GM12878 (cell line): Measurements from ENCODE around the gene GALNT18. TPM values are rescaled to one million over a fixed set of nuclear protein-coding genes. Genes with fewer than 3 reads are reported as not detected.

Experiments used
- ATAC-seq: fragments of 200-7000 bp; cut with Tn5 transposase; 3 replicates; pipeline ENCODE4 v1.9.1; 2020; ENCODE audit warnings: mild to moderate bottlenecking, moderate library complexity
- BruUV-seq: library from RNA; stranded (reverse); fragments of 400-500 nt; replicated peaks from 2 replicates; lab custom pipeline; 2021; lab: Mats Ljungman, UMichigan
- CTCF ChIA-PET: fragments of 300-600 bp; sonication (Branson Sonifier 250); formaldehyde crosslinking; extraction: SDS; loops from one replicate; lab custom pipeline; 2021; ENCODE audit warnings: inconsistent platforms; lab: Yijun Ruan, JAX
- POLR2A ChIA-PET: fragments of 350-600 bp; formaldehyde crosslinking; extraction: SDS; loops from one replicate; lab custom pipeline; 2021; ENCODE audit warnings: inconsistent platforms; lab: Charles Lee
- RAD21 ChIA-PET: fragments of 300-600 bp; sonication (Branson Sonifier 250); formaldehyde crosslinking; loops from one replicate; lab custom pipeline; 2023; ENCODE audit warnings: antibody characterized with exemption; ENCODE audit not compliant: unreplicated experiment; lab: Charles Lee
- SMC1A ChIA-PET: fragments of 300-600 bp; sonication (Branson Sonifier 250); formaldehyde crosslinking; loops from one replicate; lab custom pipeline; 2023; ENCODE audit not compliant: unreplicated experiment, uncharacterized antibody; lab: Charles Lee
- DNase-seq: peaks from one replicate; pipeline ENCODE4 v3.0.0-alpha.2; 2011; ENCODE audit warnings: low read depth, low spot score
- FAIRE-seq: peaks from 3 replicates; lab custom pipeline; 2011; peaks lifted over from hg19 to GRCh38; lab: Jason Lieb, UNC
- H2AFZ ChIP-seq: 2 replicates; pipeline ENCODE4 v1.6.0; 2011; ENCODE audit warnings: low read depth, low read length, control low read depth; ENCODE audit not compliant: control insufficient read depth
- H3K27ac ChIP-seq: 2 replicates; pipeline ENCODE4 v1.5.1; 2011; ENCODE audit warnings: control low read depth; ENCODE audit not compliant: control insufficient read depth, insufficient read depth
- H3K27me3 ChIP-seq, 2 experiments: replicated peaks in 1 of 2; 2 replicates each; pipeline versions ENCODE4 v1.6.0 to v1.6.1; 2011; ENCODE audit warnings: low read length in 1 of 2; ENCODE audit not compliant: control insufficient read depth in 2 of 2, insufficient read depth in 2 of 2
- H3K36me3 ChIP-seq, 2 experiments: 2 replicates each; pipeline ENCODE4 v1.5.1; 2011; ENCODE audit warnings: low read length in 1 of 2; ENCODE audit not compliant: control insufficient read depth in 2 of 2, insufficient read depth in 2 of 2
- H3K4me1 ChIP-seq: 2 replicates; pipeline ENCODE4 v1.6.1; 2011; ENCODE audit warnings: mild to moderate bottlenecking, low read length, moderate library complexity, mixed read lengths; ENCODE audit not compliant: control insufficient read depth, insufficient read depth
- H3K4me2 ChIP-seq: 2 replicates; pipeline ENCODE4 v1.6.0; 2011; ENCODE audit warnings: control low read depth; ENCODE audit not compliant: control insufficient read depth, insufficient read depth
- H3K4me3 ChIP-seq: fragments of 200-600 bp; sonication (generic); 2 replicates; pipeline ENCODE4 v1.5.1; 2016
- H3K79me2 ChIP-seq: 2 replicates; pipeline ENCODE4 v1.6.0; 2011; ENCODE audit warnings: low read length; ENCODE audit not compliant: control insufficient read depth, insufficient read depth
- H3K9ac ChIP-seq: 2 replicates; pipeline ENCODE4 v1.8.0; 2011; ENCODE audit warnings: low read length, control low read depth, mixed read lengths; ENCODE audit not compliant: control insufficient read depth, insufficient read depth
- H3K9me3 ChIP-seq: replicated peaks from 3 replicates; pipeline ENCODE4 v1.5.1; 2011; ENCODE audit warnings: mild to moderate bottlenecking, low read length; ENCODE audit not compliant: control insufficient read depth, insufficient read depth
- H4K20me1 ChIP-seq: 2 replicates; pipeline ENCODE4 v1.6.0; 2011; ENCODE audit not compliant: control insufficient read depth, insufficient read depth
- ATF3 ChIP-seq: IDR thresholded peaks from 2 replicates; pipeline ENCODE4 v1.6.1; 2011; ENCODE audit warnings: low read depth, mild to moderate bottlenecking, low read length, moderate library complexity, borderline replicate concordance; ENCODE audit errors: extremely low read depth
- BHLHE40 ChIP-seq, 2 experiments: fragments of 450-650 bp in 1 of 2; IDR thresholded peaks; 2 replicates each; pipeline ENCODE4 v1.6.1; 2011 to 2017; ENCODE audit warnings: low read depth in 2 of 2, borderline replicate concordance in 1 of 2, improper control_type of control experiment in 1 of 2, low read length in 1 of 2, mild to moderate bottlenecking in 1 of 2
- CBFB ChIP-seq: IDR thresholded peaks from 2 replicates; pipeline ENCODE4 v1.6.1; 2016; ENCODE audit warnings: antibody characterized with exemption, low read depth
- EZH2 ChIP-seq: IDR thresholded peaks from 2 replicates; pipeline ENCODE4 v1.6.1; 2012; ENCODE audit warnings: low read depth, mild to moderate bottlenecking, control low read depth, inconsistent platforms, low read length, borderline replicate concordance; ENCODE audit not compliant: control insufficient read depth
- KLF5 ChIP-seq: fragments of 450-650 bp; IDR thresholded peaks from 2 replicates; pipeline ENCODE4 v1.6.1; 2014; ENCODE audit warnings: mild to moderate bottlenecking; ENCODE audit not compliant: partially characterized antibody
- LARP7 ChIP-seq: fragments of 450-650 bp; IDR thresholded peaks from 2 replicates; pipeline ENCODE4 v1.6.1; 2017; ENCODE audit warnings: mild to moderate bottlenecking
- NFIC ChIP-seq: IDR thresholded peaks from 2 replicates; pipeline ENCODE4 v1.6.1; 2012; ENCODE audit warnings: low read depth, mild to moderate bottlenecking, inconsistent platforms, low read length, moderate library complexity
- NFYB ChIP-seq: IDR thresholded peaks from 2 replicates; pipeline ENCODE4 v1.6.1; 2011; ENCODE audit warnings: low read depth, mild to moderate bottlenecking, low read length, improper control_type of control experiment, moderate library complexity; ENCODE audit not compliant: insufficient read depth
- PAX8 ChIP-seq: fragments of 450-650 bp; IDR thresholded peaks from 2 replicates; pipeline ENCODE4 v1.6.1; 2017; ENCODE audit warnings: mild to moderate bottlenecking, moderate library complexity
- SMARCA5 ChIP-seq: fragments of 450-650 bp; IDR thresholded peaks from 2 replicates; pipeline ENCODE4 v1.6.1; 2017; ENCODE audit warnings: mild to moderate bottlenecking
- SP1 ChIP-seq: IDR thresholded peaks from one replicate; pipeline ENCODE4 v1.6.1; 2011; ENCODE audit warnings: low read depth, low read length
- ZNF384 ChIP-seq: IDR thresholded peaks from 2 replicates; pipeline ENCODE4 v1.6.1; 2012; ENCODE audit warnings: low read depth, mild to moderate bottlenecking, low read length, improper control_type of control experiment, borderline replicate concordance
- WGBS: methylation state at CpG from one replicate; pipeline ENCODE4 v1.1.6; 2016; ENCODE audit warnings: low lambda C conversion rate; ENCODE audit not compliant: insufficient replicate concordance, insufficient coverage; ENCODE audit errors: missing lambda C conversion rate; 5-methylcytosine and 5-hydroxymethylcytosine counted together
- in situ Hi-C: fragments of 300-500 bp; cut with MboI; formaldehyde crosslinking; loops from 9 replicates; pipeline ENCODE4 v1.14.3; 2018; ENCODE audit warnings: mixed read lengths
- intact Hi-C: fragments of 100-400 bp; cut with micrococcal nuclease; formaldehyde crosslinking; loops from one replicate; pipeline ENCODE4 v1.14.2; 2022; ENCODE audit not compliant: unreplicated experiment
- polyA plus RNA-seq, 11 experiments: library from polyadenylated mRNA; depleted of rRNA in 4 of 11; unstranded in 6 of 11; stranded (reverse) in 5 of 11; fragments of >200 nt; fragmentation: Nextera tagmentation in 4 of 11; fragmentation: Illumina TruSeq in 1 of 11; extraction: Ambion mirVana in 4 of 11; extraction: Trizol in 1 of 11; gene quantifications; 1 replicate in 1 of 11; 2 replicates in 10 of 11; pipeline versions ENCODE4 v1.2.1 to v1.2.3, GENCODE V29; 2011 to 2016; ENCODE audit warnings: inconsistent platforms in 2 of 11, missing spikeins in 2 of 11, low read depth in 1 of 11
- total RNA-seq, 4 experiments: library from RNA; depleted of rRNA in 3 of 4; stranded (reverse); fragments of >200 nt in 3 of 4; fragmentation: Illumina TruSeq in 1 of 4; extraction: Trizol in 1 of 4; gene quantifications; 2 replicates each; pipeline versions ENCODE4 v1.2.1 to v1.2.3, GENCODE V29; 2013 to 2021
- TF ChIP-seq, protein P1 (sequence below): IDR thresholded peaks from 2 replicates; pipeline ENCODE4 v1.6.1; 2011; ENCODE audit warnings: borderline replicate concordance, low read depth, mild to moderate bottlenecking, moderate library complexity, low read length; ENCODE audit not compliant: insufficient read depth, poor library complexity, severe bottlenecking
- TF ChIP-seq, protein P2 (sequence below): fragments of 450-650 bp; IDR thresholded peaks from 2 replicates; pipeline ENCODE4 v1.6.1; 2017; ENCODE audit warnings: antibody characterized with exemption, mild to moderate bottlenecking, moderate library complexity

GALNT18 gene
- total and polyA plus RNA-seq, 10 of the 15 experiments (the other 5 are each of a cell fraction or from before 2014, with no cell fraction given) = 1.2 to 14.2 (median 6.3) TPM

GRCh38 chr11:11441516-11441915, 180.3 kb downstream of the GALNT18 start:
- H3K27me3 ChIP-seq = no peaks in the 10 kb centered on the region
- ATAC-seq (no peak), FAIRE-seq (no peak), DNase-seq (no peak)
- WGBS = 90% methylated on average over 7 of the region's 7 CpGs
- H3K36me3 ChIP-seq = peaks cover 0 to 6% of the 10 kb centered on the region in 2 experiments; a peak in 2 of 4 replicates
- no peak overlapping the region for H3K9ac ChIP-seq
- ChIA-PET RAD21 (no interaction called here), SMC1A (interaction anchor here (0.8 kb wide), 1 partner anchor 10 kb away, joined by 3 read pairs; no protein-coding TSS in a partner anchor), CTCF (no interaction called here), POLR2A (no interaction called here)
- H3K27ac ChIP-seq = no peak overlapping the region
- no peak overlapping the region for H3K4me3 ChIP-seq
- H3K4me2 ChIP-seq = no peak overlapping the region
- intact Hi-C loops = no loop called here
- no peaks in the 10 kb centered on the region for H3K4me1 ChIP-seq
- H3K79me2 ChIP-seq = no peaks in the 10 kb centered on the region
- no TSS peak for BruUV-seq
- in situ Hi-C loops = no loop called here
- TF ChIP-seq, protein P1, sequence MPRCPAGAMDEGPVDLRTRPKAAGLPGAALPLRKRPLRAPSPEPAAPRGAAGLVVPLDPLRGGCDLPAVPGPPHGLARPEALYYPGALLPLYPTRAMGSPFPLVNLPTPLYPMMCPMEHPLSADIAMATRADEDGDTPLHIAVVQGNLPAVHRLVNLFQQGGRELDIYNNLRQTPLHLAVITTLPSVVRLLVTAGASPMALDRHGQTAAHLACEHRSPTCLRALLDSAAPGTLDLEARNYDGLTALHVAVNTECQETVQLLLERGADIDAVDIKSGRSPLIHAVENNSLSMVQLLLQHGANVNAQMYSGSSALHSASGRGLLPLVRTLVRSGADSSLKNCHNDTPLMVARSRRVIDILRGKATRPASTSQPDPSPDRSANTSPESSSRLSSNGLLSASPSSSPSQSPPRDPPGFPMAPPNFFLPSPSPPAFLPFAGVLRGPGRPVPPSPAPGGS = peak; percentile 92
- no peak for TF ChIP-seq NFYB
- no peak for TF ChIP-seq NFIC
- no peak for TF ChIP-seq SP1
- H2AFZ ChIP-seq = no peak overlapping the region
- no peaks in the 10 kb centered on the region for H4K20me1 ChIP-seq
- no peaks in the 10 kb centered on the region for H3K9me3 ChIP-seq

DNA sequence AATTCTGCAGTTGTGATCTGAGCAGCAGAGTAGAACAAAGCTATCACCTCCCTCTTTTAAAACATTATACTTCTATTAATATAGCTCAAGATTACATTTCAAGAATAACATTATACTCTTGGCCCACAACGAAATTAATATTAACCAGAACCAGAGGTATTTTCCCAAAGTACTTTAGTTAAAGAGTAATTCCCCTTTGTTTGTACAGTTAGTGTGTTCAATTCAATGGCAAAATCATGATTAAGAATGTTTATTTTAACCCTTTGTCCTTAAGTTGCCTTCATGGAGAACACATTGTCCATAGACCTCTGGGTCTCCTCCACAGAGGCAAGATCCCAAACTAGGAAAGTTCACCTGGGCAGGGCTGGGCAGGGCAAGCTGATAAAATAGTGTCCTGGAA, 180.7 kb downstream of the GALNT18 start:
- H2AFZ ChIP-seq = no peak overlapping the region
- no peak overlapping the region for H3K4me3 ChIP-seq
- BruUV-seq = no TSS peak
- H3K4me1 ChIP-seq = no peaks in the 10 kb centered on the region
- FAIRE-seq (no peak), DNase-seq (no peak), ATAC-seq (no peak)
- H3K79me2 ChIP-seq = no peaks in the 10 kb centered on the region
- H3K9ac ChIP-seq = no peak overlapping the region
- ChIA-PET CTCF (no interaction called here), POLR2A (no interaction called here), SMC1A (interaction anchor here (0.8 kb wide), 1 partner anchor 9 kb away, joined by 3 read pairs; no protein-coding TSS in a partner anchor), RAD21 (no interaction called here)
- no peak overlapping the region for H3K27ac ChIP-seq
- in situ Hi-C loops = no loop called here
- 0% methylated on average over 1 of the region's 1 CpG for WGBS
- H3K9me3 ChIP-seq = no peaks in the 10 kb centered on the region
- no peaks in the 10 kb centered on the region for H3K27me3 ChIP-seq
- no peaks in the 10 kb centered on the region for H4K20me1 ChIP-seq
- intact Hi-C loops = no loop called here
- H3K36me3 ChIP-seq = peaks cover 0 to 8% of the 10 kb centered on the region in 2 experiments; a peak in 2 of 4 replicates
- H3K4me2 ChIP-seq = no peak overlapping the region
- no peak for TF ChIP-seq ZNF384
- no peak for TF ChIP-seq EZH2
- no peak for TF ChIP-seq SMARCA5
- TF ChIP-seq BHLHE40 (IDR thresholded peaks at IDR 0.05; ENCODE audit: borderline replicate concordance in 1 of 2, low read depth in 2 of 2, low read length in 1 of 2) = no peak
- no peak for TF ChIP-seq LARP7
- no peak for TF ChIP-seq PAX8
- no peak for TF ChIP-seq CBFB
- TF ChIP-seq, protein P2, sequence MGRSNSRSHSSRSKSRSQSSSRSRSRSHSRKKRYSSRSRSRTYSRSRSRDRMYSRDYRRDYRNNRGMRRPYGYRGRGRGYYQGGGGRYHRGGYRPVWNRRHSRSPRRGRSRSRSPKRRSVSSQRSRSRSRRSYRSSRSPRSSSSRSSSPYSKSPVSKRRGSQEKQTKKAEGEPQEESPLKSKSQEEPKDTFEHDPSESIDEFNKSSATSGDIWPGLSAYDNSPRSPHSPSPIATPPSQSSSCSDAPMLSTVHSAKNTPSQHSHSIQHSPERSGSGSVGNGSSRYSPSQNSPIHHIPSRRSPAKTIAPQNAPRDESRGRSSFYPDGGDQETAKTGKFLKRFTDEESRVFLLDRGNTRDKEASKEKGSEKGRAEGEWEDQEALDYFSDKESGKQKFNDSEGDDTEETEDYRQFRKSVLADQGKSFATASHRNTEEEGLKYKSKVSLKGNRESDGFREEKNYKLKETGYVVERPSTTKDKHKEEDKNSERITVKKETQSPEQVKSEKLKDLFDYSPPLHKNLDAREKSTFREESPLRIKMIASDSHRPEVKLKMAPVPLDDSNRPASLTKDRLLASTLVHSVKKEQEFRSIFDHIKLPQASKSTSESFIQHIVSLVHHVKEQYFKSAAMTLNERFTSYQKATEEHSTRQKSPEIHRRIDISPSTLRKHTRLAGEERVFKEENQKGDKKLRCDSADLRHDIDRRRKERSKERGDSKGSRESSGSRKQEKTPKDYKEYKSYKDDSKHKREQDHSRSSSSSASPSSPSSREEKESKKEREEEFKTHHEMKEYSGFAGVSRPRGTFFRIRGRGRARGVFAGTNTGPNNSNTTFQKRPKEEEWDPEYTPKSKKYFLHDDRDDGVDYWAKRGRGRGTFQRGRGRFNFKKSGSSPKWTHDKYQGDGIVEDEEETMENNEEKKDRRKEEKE = no peak
- no peak for TF ChIP-seq ATF3
- TF ChIP-seq KLF5 = no peak
